H1 (cell line): ENCODE data around the gene CFAP58.

Source experiments
- CHD2 ChIP-seq: IDR thresholded peaks from 2 replicates; pipeline ENCODE4 v1.6.1; 2012; ENCODE audit warnings: low read length, improper control_type of control experiment
- TF ChIP-seq, protein P1 (sequence below): IDR thresholded peaks from 2 replicates; pipeline ENCODE4 v1.6.1; 2011; ENCODE audit warnings: low read length, improper control_type of control experiment

- TF ChIP-seq CHD2: no peak
- TF ChIP-seq, protein P1, sequence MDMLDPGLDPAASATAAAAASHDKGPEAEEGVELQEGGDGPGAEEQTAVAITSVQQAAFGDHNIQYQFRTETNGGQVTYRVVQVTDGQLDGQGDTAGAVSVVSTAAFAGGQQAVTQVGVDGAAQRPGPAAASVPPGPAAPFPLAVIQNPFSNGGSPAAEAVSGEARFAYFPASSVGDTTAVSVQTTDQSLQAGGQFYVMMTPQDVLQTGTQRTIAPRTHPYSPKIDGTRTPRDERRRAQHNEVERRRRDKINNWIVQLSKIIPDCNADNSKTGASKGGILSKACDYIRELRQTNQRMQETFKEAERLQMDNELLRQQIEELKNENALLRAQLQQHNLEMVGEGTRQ: no peak
These were observed 138.8 kb downstream of the CFAP58 start for GRCh38 chr10:104492329-104492940.
